Spinal cord (tissue), 10 donors: ENCODE data around the gene KRTAP26-1. TPM values are rescaled to one million over a fixed set of nuclear protein-coding genes. Genes with fewer than 3 reads are reported as not detected.

ENCODE experiments used
- DNase-seq, 6 donors: peaks; one replicate each; pipeline versions ENCODE4 v3.0.0 to v3.0.0-alpha.2; 2013 to 2015; ENCODE audit warnings: low spot score in 6 of 6, low read depth in 4 of 6
- H3K27ac ChIP-seq: one replicate; pipeline ENCODE4 v1.5.1; 2013; ENCODE audit warnings: low read depth, low read length, control low read depth
- H3K27me3 ChIP-seq: one replicate; pipeline ENCODE4 v1.6.1; 2013; ENCODE audit warnings: low read length; ENCODE audit not compliant: control insufficient read depth, insufficient read depth
- H3K36me3 ChIP-seq: one replicate; pipeline ENCODE4 v1.6.1; 2013; ENCODE audit warnings: low read length; ENCODE audit not compliant: control insufficient read depth, insufficient read depth
- H3K4me1 ChIP-seq: one replicate; pipeline ENCODE4 v1.6.1; 2013; ENCODE audit warnings: low read length; ENCODE audit not compliant: control insufficient read depth, insufficient read depth
- H3K4me3 ChIP-seq: one replicate; pipeline ENCODE4 v1.5.1; 2013; ENCODE audit warnings: low read depth, low read length, control low read depth
- H3K9me3 ChIP-seq: one replicate; pipeline ENCODE4 v1.6.1; 2013; ENCODE audit warnings: low read length; ENCODE audit not compliant: control insufficient read depth, insufficient read depth
- WGBS: methylation state at CpG from one replicate; pipeline ENCODE4 v1.1.5; 2013; ENCODE audit warnings: missing lambda C conversion rate; ENCODE audit not compliant: insufficient coverage; 5-methylcytosine and 5-hydroxymethylcytosine counted together
- polyA plus RNA-seq, 2 donors: library from polyadenylated mRNA; unstranded; fragments of 120-200 nt; gene quantifications; one replicate each; pipeline ENCODE4 v1.2.1, GENCODE V29; 2013; ENCODE audit not compliant: insufficient read length in 2 of 2
- small RNA-seq: library from RNA; depleted of rRNA; stranded (forward); fragments of <200 nt; gene quantifications from one replicate; pipeline ENCODE3, GENCODE V24; 2014; ENCODE audit warnings: low replicate concordance
- total RNA-seq, 2 donors: library from RNA; depleted of rRNA in 1 of 2; stranded (reverse); fragments of 120-200 nt in 1 of 2; fragments of >200 nt in 1 of 2; gene quantifications; one replicate each; pipeline versions ENCODE4 v1.2.3 to v1.2.4, GENCODE V29; 2013 to 2014
- donor health status: healthy.

KRTAP26-1 gene
- total and polyA plus RNA-seq, 4 donors: not detected

- Histone ChIP-seq H3K4me1 (no peaks in the 10 kb centered on the region), H3K27ac (no peak within 1 kb of the TSS)
These were observed 30.9 kb downstream of the KRTAP26-1 start, which contains the start of gene KRTAP25-1 for GRCh38 chr21:30289215-30289614. KRTAP25-1 (minus strand) TSS chr21:30289514; CDS start chr21:30289490, 24 bp downstream.

GRCh38 chr21:30282850-30283249 lies 37.3 kb downstream of the KRTAP26-1 start, which contains the start of gene KRTAP24-1:
KRTAP24-1 (minus strand) TSS chr21:30282950; CDS start chr21:30282932, 18 bp downstream.
- Histone ChIP-seq H3K27me3 (no peaks in the 10 kb centered on the region), H3K9me3 (peaks cover 3% of the 10 kb centered on the region), H3K27ac (no peak within 1 kb of the TSS), H3K4me1 (no peaks in the 10 kb centered on the region), H3K36me3 (no peaks in the 10 kb centered on the region), H3K4me3 (no peak within 1 kb of the TSS)
- WGBS: 100% methylated on average over 1 of the region's 3 CpGs
- DNase-seq: no peak

More at GRCh38 chr21:30289215-30289614, 30.9 kb downstream of the KRTAP26-1 start, which contains the start of gene KRTAP25-1:
- 97% methylated on average over 2 of the region's 2 CpGs for WGBS
- Histone ChIP-seq H3K27me3 (no peaks in the 10 kb centered on the region), H3K9me3 (peaks cover 3% of the 10 kb centered on the region), H3K4me3 (no peak within 1 kb of the TSS), H3K36me3 (no peaks in the 10 kb centered on the region)
- peak in 1 of 6 donors; percentile 4 for DNase-seq

DNA sequence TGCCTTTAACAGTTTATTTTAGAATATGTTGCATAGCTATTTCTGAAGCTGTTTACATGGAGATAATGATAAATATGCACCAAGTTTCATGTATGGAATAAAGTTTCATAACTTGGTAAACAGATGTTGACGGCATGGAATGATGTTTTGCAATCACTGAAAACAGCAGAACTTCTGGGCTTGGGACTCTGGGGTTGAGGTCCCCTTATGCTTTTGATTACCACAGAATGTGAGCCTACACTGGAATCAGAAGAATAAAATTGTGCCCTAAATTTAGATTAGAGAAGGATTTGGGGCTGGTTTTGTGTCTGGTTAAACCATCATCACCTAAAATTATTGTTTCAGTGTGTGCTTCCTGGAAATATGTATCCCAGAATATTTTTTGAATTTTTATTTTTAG lies 48.5 kb downstream of the KRTAP26-1 start:
- no peak for DNase-seq
- H3K4me1 ChIP-seq: no peaks in the 10 kb centered on the region
- H3K36me3 ChIP-seq: no peaks in the 10 kb centered on the region
- no peaks in the 10 kb centered on the region for H3K9me3 ChIP-seq
- H3K27me3 ChIP-seq: no peaks in the 10 kb centered on the region
- H3K27ac ChIP-seq: no peak overlapping the region
- 83% methylated on average over 1 of the region's 1 CpG for WGBS
- H3K4me3 ChIP-seq: no peak overlapping the region

- H3K4me1 ChIP-seq: no peaks in the 10 kb centered on the region
- no peaks in the 10 kb centered on the region for H3K27me3 ChIP-seq
- H3K36me3 ChIP-seq: no peaks in the 10 kb centered on the region
- H3K9me3 ChIP-seq: peaks cover 2% of the 10 kb centered on the region
- WGBS: 71% methylated on average over 1 of the region's 5 CpGs
- no peak for DNase-seq
- no peak overlapping the region for H3K4me3 ChIP-seq
- H3K27ac ChIP-seq: no peak overlapping the region
These were observed 49.0 kb downstream of the KRTAP26-1 start for GRCh38 chr21:30271156-30271555.

GRCh38 chr21:30269803-30270530 lies 50.1 kb downstream of the KRTAP26-1 start:
- peaks cover 2% of the 10 kb centered on the region for H3K9me3 ChIP-seq
- no peaks in the 10 kb centered on the region for H3K36me3 ChIP-seq
- WGBS: 100% methylated on average over 1 of the region's 3 CpGs
- no peak overlapping the region for H3K27ac ChIP-seq
- DNase-seq: no peak
- H3K4me3 ChIP-seq: no peak overlapping the region
- no peaks in the 10 kb centered on the region for H3K27me3 ChIP-seq
- H3K4me1 ChIP-seq: no peaks in the 10 kb centered on the region

Small RNAs within 50 kb of the gene (small RNA-seq; reads per million reads assigned to genes)
- gene KRTAP23-1: not detected

Other genes with a start within 250 kb of the KRTAP26-1 start
- not detected for gene CLDN17, start 153.5 kb downstream of the KRTAP26-1 start, total RNA-seq
- not detected for gene CLDN17, start 153.5 kb downstream of the KRTAP26-1 start, polyA plus RNA-seq
- under 1 TPM in 1 of 2 donors, not detected in 1; 0.11 TPM for gene CLDN8, start 104.2 kb downstream of the KRTAP26-1 start, total RNA-seq
- gene CLDN8, start 104.2 kb downstream of the KRTAP26-1 start, polyA plus RNA-seq: under 1 TPM in 1 of 2 donors, not detected in 1; 0.20 TPM
- gene KRTAP24-1, start 37.4 kb downstream of the KRTAP26-1 start, total RNA-seq: not detected
- gene KRTAP24-1, start 37.4 kb downstream of the KRTAP26-1 start, polyA plus RNA-seq: not detected
- gene KRTAP25-1, start 30.8 kb downstream of the KRTAP26-1 start, total RNA-seq: not detected
- not detected for gene KRTAP25-1, start 30.8 kb downstream of the KRTAP26-1 start, polyA plus RNA-seq
- gene KRTAP27-1, start 17.4 kb upstream of the KRTAP26-1 start, total RNA-seq: not detected
- not detected for gene KRTAP27-1, start 17.4 kb upstream of the KRTAP26-1 start, polyA plus RNA-seq
- gene KRTAP23-1, start 28.3 kb upstream of the KRTAP26-1 start, total RNA-seq: not detected
- gene KRTAP23-1, start 28.3 kb upstream of the KRTAP26-1 start, polyA plus RNA-seq: not detected
- gene KRTAP13-2, start 52.0 kb upstream of the KRTAP26-1 start, total RNA-seq: not detected
- gene KRTAP13-2, start 52.0 kb upstream of the KRTAP26-1 start, polyA plus RNA-seq: not detected
- not detected for gene KRTAP13-1, start 75.7 kb upstream of the KRTAP26-1 start, total RNA-seq
- not detected for gene KRTAP13-1, start 75.7 kb upstream of the KRTAP26-1 start, polyA plus RNA-seq
- gene KRTAP13-3, start 105.6 kb upstream of the KRTAP26-1 start, total RNA-seq: not detected
- gene KRTAP13-3, start 105.6 kb upstream of the KRTAP26-1 start, polyA plus RNA-seq: not detected
- not detected for gene KRTAP13-4, start 109.9 kb upstream of the KRTAP26-1 start, total RNA-seq
- gene KRTAP13-4, start 109.9 kb upstream of the KRTAP26-1 start, polyA plus RNA-seq: not detected
- gene KRTAP15-1, start 120.0 kb upstream of the KRTAP26-1 start, total RNA-seq: not detected
- gene KRTAP15-1, start 120.0 kb upstream of the KRTAP26-1 start, polyA plus RNA-seq: not detected
- not detected for gene KRTAP19-1, start 160.1 kb upstream of the KRTAP26-1 start, total RNA-seq
- not detected for gene KRTAP19-1, start 160.1 kb upstream of the KRTAP26-1 start, polyA plus RNA-seq
- not detected for gene KRTAP19-2, start 167.1 kb upstream of the KRTAP26-1 start, total RNA-seq
- gene KRTAP19-2, start 167.1 kb upstream of the KRTAP26-1 start, polyA plus RNA-seq: not detected
- not detected for gene KRTAP19-3, start 171.7 kb upstream of the KRTAP26-1 start, total RNA-seq
- gene KRTAP19-3, start 171.7 kb upstream of the KRTAP26-1 start, polyA plus RNA-seq: not detected
- not detected for gene KRTAP19-4, start 176.8 kb upstream of the KRTAP26-1 start, total RNA-seq
- not detected for gene KRTAP19-4, start 176.8 kb upstream of the KRTAP26-1 start, polyA plus RNA-seq
- not detected for gene KRTAP19-5, start 181.8 kb upstream of the KRTAP26-1 start, total RNA-seq
- gene KRTAP19-5, start 181.8 kb upstream of the KRTAP26-1 start, polyA plus RNA-seq: not detected
- not detected for gene KRTAP19-6, start 221.5 kb upstream of the KRTAP26-1 start, total RNA-seq
- not detected for gene KRTAP19-6, start 221.5 kb upstream of the KRTAP26-1 start, polyA plus RNA-seq
- not detected for gene KRTAP19-7, start 241.0 kb upstream of the KRTAP26-1 start, total RNA-seq
- not detected for gene KRTAP19-7, start 241.0 kb upstream of the KRTAP26-1 start, polyA plus RNA-seq